IPS-18a (cell line): ENCODE measurements around the gene ENG.

Experiments
- H3K27ac ChIP-seq: one replicate; pipeline ENCODE4 v1.5.1; 2013; ENCODE audit warnings: low read length
- H3K27me3 ChIP-seq: one replicate; pipeline ENCODE4 v1.6.1; 2013; ENCODE audit warnings: mild to moderate bottlenecking, low read length; ENCODE audit not compliant: control insufficient read depth, insufficient read depth
- H3K36me3 ChIP-seq: one replicate; pipeline ENCODE4 v1.6.1; 2013; ENCODE audit warnings: low read depth, low read length; ENCODE audit not compliant: control insufficient read depth
- H3K4me1 ChIP-seq: one replicate; pipeline ENCODE4 v1.6.1; 2013; ENCODE audit warnings: low read depth, low read length; ENCODE audit not compliant: control insufficient read depth
- H3K4me3 ChIP-seq: one replicate; pipeline ENCODE4 v1.5.1; 2013; ENCODE audit warnings: low read length
- H3K9ac ChIP-seq: one replicate; pipeline ENCODE4 v1.6.1; 2013; ENCODE audit warnings: mild to moderate bottlenecking, low read length, moderate library complexity
- H3K9me3 ChIP-seq: one replicate; pipeline ENCODE4 v1.6.1; 2013; ENCODE audit warnings: low read depth, low read length; ENCODE audit not compliant: control insufficient read depth

The ENG gene

DNA sequence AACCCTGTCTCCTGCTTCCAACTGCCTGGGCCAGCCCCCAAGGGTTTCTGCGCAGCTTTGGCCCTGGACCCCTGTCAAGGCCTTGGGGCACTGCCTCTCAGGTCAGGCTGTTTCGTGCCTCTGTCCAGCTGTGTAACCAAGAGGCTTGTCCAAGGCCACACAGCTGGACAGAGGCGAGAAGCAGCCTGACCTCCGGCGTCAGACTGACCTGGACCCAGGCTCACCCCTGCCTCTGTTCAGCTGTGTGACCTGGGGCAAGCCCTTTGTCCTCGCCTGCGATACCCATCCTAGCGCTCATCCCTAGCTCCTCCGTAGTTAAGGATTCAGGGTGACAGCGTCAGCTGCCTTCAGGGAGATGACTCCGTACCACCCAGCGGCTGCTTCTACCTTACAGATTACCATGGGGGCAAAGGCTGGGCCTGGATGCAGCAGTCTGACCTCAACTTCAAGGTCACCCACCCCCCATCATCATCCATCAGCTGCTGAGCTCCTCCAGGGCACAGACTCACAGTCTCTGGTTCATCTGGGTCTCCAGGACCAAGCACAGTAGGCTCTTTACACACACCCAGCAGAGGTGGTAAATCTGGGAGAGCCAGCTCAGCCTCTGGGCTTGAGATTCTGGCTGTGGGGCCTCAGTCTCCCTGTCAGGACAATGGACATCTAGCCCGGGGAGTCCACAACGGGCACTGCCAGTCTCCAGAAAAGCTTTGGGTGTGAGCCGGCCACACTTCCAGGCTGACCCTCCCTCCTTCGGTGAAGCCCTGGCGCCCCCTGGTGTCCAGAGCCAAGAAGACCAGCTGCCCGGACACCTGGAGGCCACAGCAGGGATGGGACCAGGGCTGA, 15.1 kb upstream of the ENG start:
- Histone ChIP-seq H3K36me3 (no peaks in the 10 kb centered on the region), H3K27me3 (no peaks in the 10 kb centered on the region), H3K9me3 (no peaks in the 10 kb centered on the region), H3K27ac (no peak overlapping the region), H3K9ac (no peak overlapping the region), H3K4me3 (no peak overlapping the region), H3K4me1 (no peaks in the 10 kb centered on the region)

DNA sequence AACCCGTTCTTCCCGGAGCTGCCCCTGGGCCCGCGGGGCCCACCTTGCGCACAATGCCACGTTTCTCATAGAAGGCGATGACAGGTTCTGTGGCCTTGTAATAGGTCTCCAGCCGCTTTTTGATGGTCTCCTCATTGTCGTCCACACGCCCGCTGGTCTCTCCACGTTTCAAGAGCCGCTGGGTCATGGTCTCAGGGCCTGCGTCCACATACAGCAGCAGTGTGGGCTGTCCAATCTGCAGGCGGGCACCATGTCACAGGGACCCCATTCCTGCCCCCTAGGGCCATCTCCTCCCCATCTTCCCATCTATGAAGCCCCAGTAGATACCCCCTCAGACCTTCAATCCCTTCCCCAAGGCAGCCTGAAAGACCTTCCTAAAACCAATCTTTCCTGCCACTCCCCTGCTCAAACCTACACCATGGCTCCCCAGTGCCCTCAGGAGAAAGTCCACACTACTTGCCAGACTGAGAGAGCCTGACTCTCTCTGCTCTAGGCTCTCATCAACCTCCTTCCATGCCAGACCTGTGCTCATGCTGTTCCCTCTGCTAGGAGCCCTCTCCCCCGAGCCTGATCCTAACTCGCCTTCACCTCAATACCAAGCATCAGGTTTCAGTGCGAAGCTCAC, 13.9 kb upstream of the ENG start:
- H3K9ac ChIP-seq: no peak overlapping the region
- H3K27ac ChIP-seq: no peak overlapping the region
- no peaks in the 10 kb centered on the region for H3K9me3 ChIP-seq
- H3K4me1 ChIP-seq: no peaks in the 10 kb centered on the region
- H3K4me3 ChIP-seq: no peak overlapping the region
- H3K36me3 ChIP-seq: no peaks in the 10 kb centered on the region
- no peaks in the 10 kb centered on the region for H3K27me3 ChIP-seq

DNA sequence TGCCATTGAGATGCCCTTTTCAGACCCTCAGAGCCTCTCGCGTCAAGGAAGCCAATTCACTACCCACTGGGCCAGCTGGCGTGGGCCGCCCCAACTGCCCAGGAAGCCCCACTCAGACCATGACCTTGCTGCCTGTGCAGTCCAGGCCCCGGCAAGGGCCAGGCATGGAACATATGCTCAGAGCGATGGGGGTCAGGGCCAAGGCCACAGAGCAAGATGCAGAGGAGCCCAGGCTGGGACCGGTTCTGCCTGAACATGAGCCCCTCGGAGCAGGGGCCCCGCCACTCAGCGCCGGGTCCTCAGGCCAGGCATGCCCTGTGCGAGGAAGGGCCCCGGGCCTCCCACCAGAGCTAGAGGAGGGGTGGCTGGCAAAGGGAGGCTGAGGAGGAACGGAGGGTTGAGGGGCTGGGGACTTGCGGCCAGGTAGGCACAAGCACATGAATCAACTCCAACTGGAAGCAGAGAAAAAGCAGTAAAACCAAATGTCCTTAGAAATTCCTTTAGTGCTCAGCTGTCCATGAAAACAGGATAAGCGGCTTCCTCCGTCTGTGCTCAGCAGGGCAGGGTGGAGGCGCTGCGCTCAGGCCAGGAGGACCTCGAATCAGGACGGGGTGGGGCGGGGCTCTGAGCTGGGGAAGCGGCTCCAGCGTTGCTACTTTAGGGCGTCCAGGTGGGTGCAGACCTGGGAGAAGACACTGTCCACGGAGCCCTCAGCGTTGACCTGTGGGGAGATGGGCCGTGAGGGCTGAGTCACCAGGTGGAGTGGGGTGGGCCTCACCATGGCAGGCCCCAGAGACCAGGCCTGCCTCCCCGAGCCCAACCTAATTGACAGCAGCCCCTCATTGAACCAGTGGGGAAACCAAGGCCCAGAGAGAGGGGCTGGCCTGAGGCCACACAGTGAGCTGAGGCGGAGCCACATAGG, 13.2 kb upstream of the ENG start:
- no peaks in the 10 kb centered on the region for H3K9me3 ChIP-seq
- H3K9ac ChIP-seq: no peak overlapping the region
- no peak overlapping the region for H3K4me3 ChIP-seq
- no peaks in the 10 kb centered on the region for H3K36me3 ChIP-seq
- H3K27me3 ChIP-seq: no peaks in the 10 kb centered on the region
- H3K4me1 ChIP-seq: no peaks in the 10 kb centered on the region
- no peak overlapping the region for H3K27ac ChIP-seq

DNA sequence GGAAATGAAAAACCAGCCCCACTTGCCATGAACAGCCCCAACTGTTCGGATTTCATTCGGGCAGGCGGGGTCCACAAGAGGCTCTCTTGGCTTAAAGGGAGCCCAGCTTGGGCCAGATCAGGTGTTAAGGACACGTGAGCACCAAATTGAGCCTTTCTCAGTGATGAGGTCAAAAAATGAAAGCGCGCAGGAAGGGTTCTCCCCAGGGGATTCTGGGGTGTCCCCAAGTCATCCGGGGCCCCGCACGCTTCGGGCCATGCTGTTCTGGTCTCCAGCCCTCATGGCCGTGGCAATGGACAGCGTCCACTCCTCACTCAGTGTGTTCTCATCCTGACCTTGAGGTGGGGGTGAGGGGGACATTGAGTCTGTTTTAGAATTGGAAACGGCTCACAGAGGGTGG, 12.1 kb upstream of the ENG start:
- Histone ChIP-seq H3K9ac (no peak overlapping the region), H3K27me3 (no peaks in the 10 kb centered on the region), H3K4me1 (no peaks in the 10 kb centered on the region), H3K9me3 (no peaks in the 10 kb centered on the region), H3K36me3 (no peaks in the 10 kb centered on the region), H3K27ac (no peak overlapping the region), H3K4me3 (no peak overlapping the region)

DNA sequence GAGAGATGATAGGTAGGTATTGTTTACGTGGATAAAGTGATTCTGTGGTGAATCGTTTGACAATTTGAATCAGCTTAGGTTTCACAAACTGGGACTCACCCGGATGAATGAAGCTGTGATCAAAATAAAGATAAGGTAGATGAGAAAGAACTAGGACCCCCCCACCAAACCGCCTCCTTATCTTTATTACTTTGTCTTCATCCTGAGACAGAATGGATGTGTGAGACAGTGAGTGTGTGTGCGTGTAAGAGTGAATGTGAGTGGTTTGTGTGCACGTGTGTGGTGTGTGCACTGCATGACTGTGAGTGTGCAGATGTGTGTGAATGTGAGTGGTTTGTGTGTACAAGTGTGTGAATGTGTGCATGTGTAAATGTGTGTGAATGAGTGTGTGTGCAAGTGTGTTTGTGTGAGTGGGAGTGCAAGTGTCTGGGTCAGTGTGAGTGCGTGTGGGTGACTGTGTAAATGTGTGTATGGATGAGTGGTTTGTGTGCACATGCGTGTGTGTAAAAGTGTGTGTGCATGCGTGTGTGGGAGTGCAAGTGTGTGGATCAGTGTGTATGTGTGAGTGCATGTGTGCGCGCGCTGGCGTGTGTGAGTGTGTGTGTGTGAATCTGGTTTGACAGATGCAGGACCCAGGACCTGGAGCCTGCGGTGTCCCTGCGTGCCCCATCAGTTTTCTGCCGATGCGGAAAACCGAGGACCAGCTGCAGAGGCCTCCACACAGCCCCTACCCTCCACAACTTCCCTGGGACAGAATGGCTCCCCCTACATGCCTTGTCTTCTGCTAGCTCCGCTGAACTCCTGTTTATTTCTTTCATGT, 11.4 kb upstream of the ENG start:
- H3K9me3 ChIP-seq: no peaks in the 10 kb centered on the region
- H3K36me3 ChIP-seq: no peaks in the 10 kb centered on the region
- H3K4me3 ChIP-seq: no peak overlapping the region
- H3K9ac ChIP-seq: no peak overlapping the region
- no peak overlapping the region for H3K27ac ChIP-seq
- H3K4me1 ChIP-seq: no peaks in the 10 kb centered on the region
- no peaks in the 10 kb centered on the region for H3K27me3 ChIP-seq

DNA sequence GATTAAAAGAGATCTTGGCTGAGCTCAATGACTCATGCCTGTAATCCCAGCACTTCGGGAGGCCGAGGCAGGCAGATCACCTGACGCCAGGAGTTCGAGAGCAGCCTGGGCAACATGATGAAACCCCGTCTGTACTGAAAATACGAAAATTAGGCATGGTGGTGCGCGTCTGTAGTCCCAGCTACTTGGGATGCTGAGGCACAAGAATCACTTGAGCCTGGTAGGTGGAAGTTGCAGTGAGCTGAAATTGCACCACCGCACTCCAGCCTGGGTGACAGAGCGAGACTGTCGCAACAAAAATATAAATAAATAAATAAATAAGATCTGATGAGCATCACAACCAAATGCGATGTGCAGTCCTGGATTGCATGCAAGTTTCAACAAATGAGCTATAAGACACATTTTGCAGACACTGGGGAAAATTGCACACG, 8.7 kb upstream of the ENG start:
- Histone ChIP-seq H3K9me3 (no peaks in the 10 kb centered on the region), H3K36me3 (no peaks in the 10 kb centered on the region), H3K4me3 (no peak overlapping the region), H3K4me1 (no peaks in the 10 kb centered on the region), H3K9ac (no peak overlapping the region), H3K27me3 (no peaks in the 10 kb centered on the region), H3K27ac (no peak overlapping the region)

DNA sequence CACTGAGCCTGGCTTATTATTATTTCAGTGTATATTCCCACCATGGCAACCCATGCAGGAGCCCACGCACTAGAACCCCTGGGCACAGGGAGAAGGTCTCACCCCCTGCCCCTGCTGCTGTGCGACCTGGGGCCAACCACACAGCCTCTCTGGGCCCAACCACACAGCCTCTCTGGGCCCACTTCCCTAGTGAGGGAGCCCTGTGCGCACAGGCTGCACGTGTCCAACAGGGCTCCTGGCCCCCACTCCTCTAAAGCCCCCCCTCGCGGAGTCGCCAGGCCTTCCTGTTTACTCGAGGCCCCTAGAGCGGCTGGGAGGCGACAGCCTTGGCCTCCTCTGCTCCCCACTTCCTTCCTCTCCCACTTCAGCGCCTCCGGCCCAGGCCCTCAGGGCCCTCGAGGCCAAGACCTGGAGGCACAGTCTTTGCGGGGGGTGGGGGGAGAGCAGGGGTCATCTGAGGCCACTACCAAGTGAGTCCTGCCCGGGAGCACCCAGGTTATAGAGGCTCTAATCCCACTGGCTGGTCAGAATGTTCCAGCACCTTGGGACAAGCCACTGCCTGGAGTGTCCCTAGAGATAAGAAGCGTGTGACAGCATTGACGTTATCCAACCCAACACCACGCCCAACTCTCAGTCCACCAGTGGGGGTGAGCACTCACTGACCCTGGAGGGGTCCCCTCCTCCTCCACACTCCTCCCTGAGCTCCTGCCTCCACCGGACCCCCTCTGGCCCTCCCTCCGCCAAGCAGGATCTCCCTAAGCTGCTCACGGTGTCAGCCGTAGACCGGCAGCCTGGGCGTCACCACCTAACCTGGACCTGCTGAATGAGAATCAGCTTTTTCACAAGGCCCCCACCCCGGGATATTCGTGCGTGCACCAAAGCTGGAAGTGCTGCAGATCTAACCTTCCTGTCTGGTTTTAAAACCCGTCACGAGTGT, 7.9 kb upstream of the ENG start:
- Histone ChIP-seq H3K36me3 (no peaks in the 10 kb centered on the region), H3K9ac (no peak overlapping the region), H3K27me3 (no peaks in the 10 kb centered on the region), H3K4me3 (no peak overlapping the region), H3K9me3 (no peaks in the 10 kb centered on the region), H3K4me1 (no peaks in the 10 kb centered on the region), H3K27ac (no peak overlapping the region)

DNA sequence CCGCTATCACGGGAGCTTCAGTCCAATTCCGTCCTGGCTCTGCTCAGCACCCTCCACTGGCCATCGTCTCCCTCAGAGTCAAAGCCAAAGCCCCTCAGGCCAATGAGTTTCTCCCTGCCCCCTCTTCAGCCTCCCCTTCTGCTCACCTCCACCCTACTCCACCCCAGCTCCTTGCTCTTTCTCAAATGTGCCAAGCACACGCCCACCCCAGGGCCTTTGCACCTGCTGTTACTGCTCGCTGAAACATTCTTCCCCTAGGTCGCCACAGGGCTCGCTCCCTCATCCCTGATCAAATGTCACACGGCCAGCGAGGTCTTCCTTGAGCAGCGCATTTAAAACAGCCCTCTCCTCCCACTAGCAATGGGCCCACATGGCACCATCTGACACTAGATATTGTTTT, 6.3 kb upstream of the ENG start:
- no peak overlapping the region for H3K9ac ChIP-seq
- no peak overlapping the region for H3K4me3 ChIP-seq
- H3K36me3 ChIP-seq: no peaks in the 10 kb centered on the region
- no peaks in the 10 kb centered on the region for H3K27me3 ChIP-seq
- H3K27ac ChIP-seq: no peak overlapping the region
- no peaks in the 10 kb centered on the region for H3K4me1 ChIP-seq
- no peaks in the 10 kb centered on the region for H3K9me3 ChIP-seq

DNA sequence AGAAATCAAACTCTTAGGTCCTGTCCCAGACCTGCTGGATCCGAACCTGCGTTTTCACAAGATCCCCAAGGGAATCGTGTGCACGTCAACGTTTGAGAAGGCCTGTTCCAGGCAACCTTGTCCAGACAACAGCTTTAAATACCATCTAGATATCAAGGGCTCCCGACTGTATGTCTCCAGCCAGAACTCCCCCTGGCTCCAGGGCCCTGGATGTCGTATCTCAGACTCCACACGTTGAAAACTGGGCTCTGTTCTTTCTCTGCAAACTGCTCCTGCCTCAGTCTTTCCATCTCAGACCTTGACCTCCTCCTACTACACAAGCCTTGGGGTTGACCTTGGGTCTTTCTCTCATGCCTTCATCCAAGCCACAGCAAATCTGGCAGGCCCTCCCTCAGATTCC, 5.8 kb upstream of the ENG start:
- H3K4me3 ChIP-seq: no peak overlapping the region
- no peaks in the 10 kb centered on the region for H3K9me3 ChIP-seq
- H3K27ac ChIP-seq: no peak overlapping the region
- no peaks in the 10 kb centered on the region for H3K36me3 ChIP-seq
- H3K4me1 ChIP-seq: no peaks in the 10 kb centered on the region
- no peaks in the 10 kb centered on the region for H3K27me3 ChIP-seq
- H3K9ac ChIP-seq: no peak overlapping the region

DNA sequence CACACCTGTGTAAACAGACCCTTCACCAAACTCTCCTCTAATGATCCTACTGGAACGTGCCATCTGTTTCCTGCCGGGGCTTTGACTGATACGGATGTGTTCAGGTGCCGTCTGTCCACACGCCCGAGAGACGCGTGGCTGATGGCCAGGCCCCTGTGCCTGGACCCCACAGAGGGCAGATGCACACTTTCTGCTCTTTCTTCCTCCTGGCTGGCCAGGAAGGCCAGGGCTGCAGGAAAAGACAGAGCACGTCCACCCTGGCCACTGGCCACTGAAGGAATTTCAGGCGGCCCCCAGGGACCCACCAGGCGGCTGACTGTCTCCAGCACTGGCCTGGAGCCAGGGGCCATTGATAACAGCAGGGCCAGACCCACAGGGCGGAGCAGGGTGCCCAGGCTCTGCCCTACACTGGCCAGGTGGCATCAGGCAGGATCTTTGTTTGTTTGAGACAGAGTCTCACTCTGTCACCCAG, 3.6 kb upstream of the ENG start:
- no peaks in the 10 kb centered on the region for H3K4me1 ChIP-seq
- no peak overlapping the region for H3K9ac ChIP-seq
- H3K27ac ChIP-seq: no peak overlapping the region

More for the DNA sequence above, 3.6 kb upstream of the ENG start:
- Histone ChIP-seq H3K9me3 (no peaks in the 10 kb centered on the region), H3K4me3 (no peak overlapping the region), H3K36me3 (no peaks in the 10 kb centered on the region), H3K27me3 (no peaks in the 10 kb centered on the region)
